WTC11 (cell line): Measurements from ENCODE around the gene SCNM1.

Source experiments
- ETV6 ChIP-seq: sonication (generic); formaldehyde crosslinking; IDR thresholded peaks from 2 replicates; pipeline ENCODE4 v1.8.1; 2022; ENCODE audit warnings: mild to moderate bottlenecking, missing genetic modification reagents
- SP1 ChIP-seq: sonication (generic); formaldehyde crosslinking; conservative IDR thresholded peaks from 2 replicates; pipeline ENCODE4 v1.8.1; 2022; ENCODE audit warnings: missing genetic modification reagents
- USF1 ChIP-seq: sonication (generic); formaldehyde crosslinking; IDR thresholded peaks from 2 replicates; pipeline ENCODE4 v1.8.0; 2022; ENCODE audit warnings: mild to moderate bottlenecking, missing genetic modification reagents

GRCh38 chr1:151210830-151211229, 44.9 kb downstream of the SCNM1 start:
- TF ChIP-seq USF1 (CRISPR knock-in tag) (no peak), SP1 (CRISPR knock-in tag) (no peak), ETV6 (CRISPR knock-in tag) (no peak)
